Calu3 (cell line): ENCODE results near the gene LPIN1. TPM values are rescaled to one million over a fixed set of nuclear protein-coding genes. Genes with fewer than 3 reads are reported as not detected.

ENCODE experiments used
- Bru-seq: library from RNA; stranded (reverse); fragments of 400-500 nt; gene quantifications from one replicate; lab custom pipeline; 2021; lab: Mats Ljungman, UMichigan
- BruChase-seq, 2 experiments: library from RNA; stranded (reverse); fragments of 400-500 nt; gene quantifications; one replicate each; lab custom pipeline; 2021; lab: Mats Ljungman, UMichigan
- BruUV-seq: library from RNA; stranded (reverse); fragments of 400-500 nt; replicated peaks from 2 replicates; lab custom pipeline; 2021; lab: Mats Ljungman, UMichigan
- CTCF ChIA-PET: fragments of 300-600 bp; sonication (Branson Sonifier 250); formaldehyde crosslinking; loops from one replicate; lab custom pipeline; 2022; ENCODE audit warnings: antibody characterized with exemption; lab: Charles Lee
- DNase-seq: peaks from one replicate; pipeline ENCODE4 v3.0.0; 2022
- H3K27ac Mint-ChIP-seq: one replicate; pipeline ENCODE4 v1.8.0; 2022; ENCODE audit warnings: mixed read lengths; ENCODE audit not compliant: unreplicated experiment
- H3K27me3 Mint-ChIP-seq: one replicate; pipeline ENCODE4 v1.8.0; 2022; ENCODE audit warnings: mixed read lengths; ENCODE audit not compliant: unreplicated experiment
- H3K36me3 Mint-ChIP-seq: one replicate; pipeline ENCODE4 v1.8.0; 2022; ENCODE audit warnings: mild to moderate bottlenecking, moderate library complexity, mixed read lengths; ENCODE audit not compliant: insufficient read depth, unreplicated experiment
- H3K4me1 Mint-ChIP-seq: one replicate; pipeline ENCODE4 v1.8.0; 2022; ENCODE audit warnings: mild to moderate bottlenecking, low read depth, mixed read lengths; ENCODE audit not compliant: unreplicated experiment
- H3K4me3 Mint-ChIP-seq: one replicate; pipeline ENCODE4 v1.8.0; 2022; ENCODE audit warnings: mild to moderate bottlenecking, low read depth, moderate library complexity, mixed read lengths; ENCODE audit not compliant: unreplicated experiment
- H3K9me3 Mint-ChIP-seq: one replicate; pipeline ENCODE4 v1.8.0; 2022; ENCODE audit warnings: low read depth, mixed read lengths; ENCODE audit not compliant: unreplicated experiment
- intact Hi-C: fragments of 100-400 bp; cut with micrococcal nuclease; formaldehyde crosslinking; loops from one replicate; pipeline ENCODE4 v1.10.0; 2022; ENCODE audit not compliant: unreplicated experiment
- long read RNA-seq: library from polyadenylated mRNA; stranded (forward); transcript quantifications from one replicate; pipeline ENCODE4 v2.0.0, GENCODE V29; 2022
- total RNA-seq: library from RNA; stranded (reverse); gene quantifications from 2 replicates; pipeline ENCODE4 v1.2.3, GENCODE V29; 2022
- TF ChIP-seq, protein P1 (sequence below): fragments of 200-600 bp; IDR thresholded peaks from one replicate; pipeline ENCODE4 v1.8.0; 2022; ENCODE audit warnings: antibody characterized with exemption; ENCODE audit not compliant: unreplicated experiment

LPIN1 gene, protein sequence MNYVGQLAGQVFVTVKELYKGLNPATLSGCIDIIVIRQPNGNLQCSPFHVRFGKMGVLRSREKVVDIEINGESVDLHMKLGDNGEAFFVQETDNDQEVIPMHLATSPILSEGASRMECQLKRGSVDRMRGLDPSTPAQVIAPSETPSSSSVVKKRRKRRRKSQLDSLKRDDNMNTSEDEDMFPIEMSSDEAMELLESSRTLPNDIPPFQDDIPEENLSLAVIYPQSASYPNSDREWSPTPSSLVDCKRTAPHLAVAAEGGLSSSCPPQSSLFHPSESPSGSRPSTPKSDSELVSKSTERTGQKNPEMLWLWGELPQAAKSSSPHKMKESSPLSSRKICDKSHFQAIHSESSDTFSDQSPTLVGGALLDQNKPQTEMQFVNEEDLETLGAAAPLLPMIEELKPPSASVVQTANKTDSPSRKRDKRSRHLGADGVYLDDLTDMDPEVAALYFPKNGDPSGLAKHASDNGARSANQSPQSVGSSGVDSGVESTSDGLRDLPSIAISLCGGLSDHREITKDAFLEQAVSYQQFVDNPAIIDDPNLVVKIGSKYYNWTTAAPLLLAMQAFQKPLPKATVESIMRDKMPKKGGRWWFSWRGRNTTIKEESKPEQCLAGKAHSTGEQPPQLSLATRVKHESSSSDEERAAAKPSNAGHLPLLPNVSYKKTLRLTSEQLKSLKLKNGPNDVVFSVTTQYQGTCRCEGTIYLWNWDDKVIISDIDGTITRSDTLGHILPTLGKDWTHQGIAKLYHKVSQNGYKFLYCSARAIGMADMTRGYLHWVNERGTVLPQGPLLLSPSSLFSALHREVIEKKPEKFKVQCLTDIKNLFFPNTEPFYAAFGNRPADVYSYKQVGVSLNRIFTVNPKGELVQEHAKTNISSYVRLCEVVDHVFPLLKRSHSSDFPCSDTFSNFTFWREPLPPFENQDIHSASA
- total RNA-seq (46.2 and 53.5 TPM in 2 replicates), Bru-seq, nascent RNA (percentile 78 among the genes with signal in this experiment), BruChase-seq, experiment 1, labeled RNA remaining after a 6-hour chase (percentile 66 among the genes with signal in this experiment), BruChase-seq, experiment 2, labeled RNA remaining after a 2-hour chase (percentile 70 among the genes with signal in this experiment)
- long read RNA-seq, full-length matches to known transcripts, result 2 of 28 reads
- long read RNA-seq, partial matches to known transcripts, result 6 of 28 reads
- long read RNA-seq, other reads (novel, unspliced or antisense), result 20 of 28 reads

DNA sequence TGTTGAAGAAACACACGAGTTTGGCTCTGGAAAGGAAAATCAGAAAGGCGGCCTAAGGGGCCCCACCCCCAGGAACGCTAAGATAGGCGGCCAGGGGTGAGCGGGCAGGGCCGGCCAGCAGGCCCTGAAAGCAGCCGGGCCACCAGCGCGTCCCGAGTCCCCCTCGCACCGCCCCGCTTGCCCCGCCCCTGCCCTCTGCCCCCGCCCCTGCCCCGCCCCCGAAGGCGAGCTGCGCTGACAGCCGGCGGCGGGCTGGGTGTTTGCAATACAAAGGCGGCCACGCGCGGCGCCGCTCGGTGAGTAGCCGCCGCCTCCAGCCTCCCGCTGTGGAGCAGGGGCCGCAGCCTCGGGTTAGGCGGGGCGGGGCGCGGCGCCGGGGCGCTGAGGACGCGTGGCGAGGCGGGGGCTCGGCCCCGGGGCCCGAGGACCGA, at the start of gene LPIN1:
Gene LPIN1 (plus strand): TSS at position 257 of the 431 bp plus-strand sequence. CDS start 18,910 bp downstream, outside the sequence.
- peaks cover 77% of the 10 kb centered on the region for H3K4me1 Mint-ChIP-seq
- no TSS peak for BruUV-seq
- peaks cover 37% of the 10 kb centered on the region for H3K36me3 Mint-ChIP-seq
- H3K9me3 Mint-ChIP-seq, result no peaks in the 10 kb centered on the region
- TF ChIP-seq, protein P1, sequence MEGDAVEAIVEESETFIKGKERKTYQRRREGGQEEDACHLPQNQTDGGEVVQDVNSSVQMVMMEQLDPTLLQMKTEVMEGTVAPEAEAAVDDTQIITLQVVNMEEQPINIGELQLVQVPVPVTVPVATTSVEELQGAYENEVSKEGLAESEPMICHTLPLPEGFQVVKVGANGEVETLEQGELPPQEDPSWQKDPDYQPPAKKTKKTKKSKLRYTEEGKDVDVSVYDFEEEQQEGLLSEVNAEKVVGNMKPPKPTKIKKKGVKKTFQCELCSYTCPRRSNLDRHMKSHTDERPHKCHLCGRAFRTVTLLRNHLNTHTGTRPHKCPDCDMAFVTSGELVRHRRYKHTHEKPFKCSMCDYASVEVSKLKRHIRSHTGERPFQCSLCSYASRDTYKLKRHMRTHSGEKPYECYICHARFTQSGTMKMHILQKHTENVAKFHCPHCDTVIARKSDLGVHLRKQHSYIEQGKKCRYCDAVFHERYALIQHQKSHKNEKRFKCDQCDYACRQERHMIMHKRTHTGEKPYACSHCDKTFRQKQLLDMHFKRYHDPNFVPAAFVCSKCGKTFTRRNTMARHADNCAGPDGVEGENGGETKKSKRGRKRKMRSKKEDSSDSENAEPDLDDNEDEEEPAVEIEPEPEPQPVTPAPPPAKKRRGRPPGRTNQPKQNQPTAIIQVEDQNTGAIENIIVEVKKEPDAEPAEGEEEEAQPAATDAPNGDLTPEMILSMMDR, result no peak
- CTCF ChIA-PET, result interaction anchor here (0.5 to 1.7 kb wide), 7 partner anchors 8 to 963 kb away, joined by 3 to 7 read pairs (median 5); no protein-coding TSS in a partner anchor
- H3K27me3 Mint-ChIP-seq, result no peaks in the 10 kb centered on the region
- H3K4me3 Mint-ChIP-seq, result peak within 1 kb of the TSS; percentile 89
- intact Hi-C loops, result no loop called here
- peak; percentile 90 for DNase-seq
- peak within 1 kb of the TSS; percentile 79 for H3K27ac Mint-ChIP-seq

DNA sequence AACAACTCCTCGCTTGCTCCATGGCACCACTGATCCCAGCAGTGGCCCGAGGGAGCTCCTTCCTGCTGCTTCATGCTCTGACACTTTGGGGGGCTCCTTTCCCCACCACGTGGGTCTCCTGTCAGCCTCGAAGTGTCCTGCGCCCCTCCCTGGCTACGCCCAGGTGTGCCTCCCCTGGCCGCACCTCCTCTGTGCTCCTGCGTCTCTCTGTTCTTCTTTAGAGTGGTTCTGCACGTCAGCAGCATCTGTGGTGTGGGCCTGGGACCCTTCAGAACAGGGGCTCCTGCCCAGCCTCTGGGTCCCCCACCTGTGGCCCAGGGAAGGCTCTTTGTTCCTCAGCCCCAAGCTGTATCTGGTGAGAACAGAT, 49.7 kb upstream of the LPIN1 start:
- DNase-seq, result no peak
- Mint-ChIP-seq H3K4me3 (no peak overlapping the region), H3K4me1 (peaks cover 14% of the 10 kb centered on the region), H3K36me3 (peaks cover 4% of the 10 kb centered on the region), H3K9me3 (no peaks in the 10 kb centered on the region), H3K27ac (no peak overlapping the region), H3K27me3 (no peaks in the 10 kb centered on the region)
- CTCF ChIA-PET, result interaction anchor here (0.9 to 2.7 kb wide), 4 partner anchors 9 to 83 kb away, joined by 3 to 9 read pairs (median 6); no protein-coding TSS in a partner anchor
- intact Hi-C loops, result no loop called here
- TF ChIP-seq, protein P1, result no peak
- BruUV-seq, result no TSS peak

DNA sequence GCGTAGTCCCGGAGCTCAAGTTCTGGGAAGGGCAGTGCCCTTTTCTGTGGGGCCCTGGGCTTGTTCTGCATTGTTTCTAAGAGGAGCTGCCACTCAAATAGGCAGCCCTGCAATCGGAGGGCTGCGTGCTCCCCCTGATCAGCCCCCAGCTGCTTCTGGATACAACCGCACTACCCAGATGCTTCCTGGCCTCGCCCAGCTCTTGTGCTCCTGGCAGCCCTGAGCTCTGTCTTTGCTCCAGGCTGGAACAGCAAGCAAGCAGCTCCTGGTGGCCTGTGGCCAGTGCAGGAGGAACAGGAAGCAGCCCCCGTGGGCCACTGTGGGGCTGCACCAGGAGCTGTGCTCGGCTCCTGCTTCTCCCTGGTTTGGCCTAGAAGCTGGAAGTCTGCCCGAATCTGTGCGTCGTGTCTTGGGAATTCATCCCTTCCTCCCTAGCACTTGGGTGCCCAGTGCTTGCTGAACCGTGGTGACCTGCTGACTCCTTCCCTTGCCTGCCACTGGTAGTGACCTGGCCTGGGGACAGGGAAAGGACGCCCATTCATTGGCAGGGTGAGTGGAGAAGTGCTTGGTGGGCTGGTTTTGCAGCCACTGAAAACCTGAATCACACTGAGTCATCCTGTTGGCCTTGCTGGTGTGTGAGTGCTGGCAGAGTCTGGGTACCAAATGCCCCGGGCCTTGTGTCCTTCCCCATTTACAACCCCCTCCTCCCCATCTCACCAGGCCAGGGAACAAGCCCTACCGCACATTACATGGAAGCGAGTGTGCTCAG, 49.1 kb upstream of the LPIN1 start:
- H3K9me3 Mint-ChIP-seq, result no peaks in the 10 kb centered on the region
- CTCF ChIA-PET, result interaction anchor here (0.5 to 2.7 kb wide), 5 partner anchors 9 to 362 kb away, joined by 3 to 9 read pairs (median 5); no protein-coding TSS in a partner anchor
- no peaks in the 10 kb centered on the region for H3K27me3 Mint-ChIP-seq
- H3K36me3 Mint-ChIP-seq, result peaks cover 4% of the 10 kb centered on the region
- intact Hi-C loops, result no loop called here
- TF ChIP-seq, protein P1, result no peak
- H3K4me1 Mint-ChIP-seq, result peaks cover 14% of the 10 kb centered on the region
- no TSS peak for BruUV-seq
- H3K4me3 Mint-ChIP-seq, result no peak overlapping the region
- no peak overlapping the region for H3K27ac Mint-ChIP-seq
- DNase-seq, result peak; percentile 34
